ENCODE results near the gene UBXN4.
"Not testable (repeated sequence)": the region's sequence is repeated elsewhere in the genome, so short reads cannot be mapped to it uniquely, and the experiment has no call there.

Gene UBXN4, protein sequence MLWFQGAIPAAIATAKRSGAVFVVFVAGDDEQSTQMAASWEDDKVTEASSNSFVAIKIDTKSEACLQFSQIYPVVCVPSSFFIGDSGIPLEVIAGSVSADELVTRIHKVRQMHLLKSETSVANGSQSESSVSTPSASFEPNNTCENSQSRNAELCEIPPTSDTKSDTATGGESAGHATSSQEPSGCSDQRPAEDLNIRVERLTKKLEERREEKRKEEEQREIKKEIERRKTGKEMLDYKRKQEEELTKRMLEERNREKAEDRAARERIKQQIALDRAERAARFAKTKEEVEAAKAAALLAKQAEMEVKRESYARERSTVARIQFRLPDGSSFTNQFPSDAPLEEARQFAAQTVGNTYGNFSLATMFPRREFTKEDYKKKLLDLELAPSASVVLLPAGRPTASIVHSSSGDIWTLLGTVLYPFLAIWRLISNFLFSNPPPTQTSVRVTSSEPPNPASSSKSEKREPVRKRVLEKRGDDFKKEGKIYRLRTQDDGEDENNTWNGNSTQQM

GRCh38 chr2:135741395-135742324 is at the start of gene UBXN4:
Gene UBXN4, plus strand, starts transcription at chr2:135741855. Its CDS starts 75 bp downstream, at chr2:135741930.
- DNase-seq, result peak; percentile 98

GRCh38 chr2:135694711-135695110 is 46.9 kb upstream of the UBXN4 start:
- no peak for DNase-seq

DNA sequence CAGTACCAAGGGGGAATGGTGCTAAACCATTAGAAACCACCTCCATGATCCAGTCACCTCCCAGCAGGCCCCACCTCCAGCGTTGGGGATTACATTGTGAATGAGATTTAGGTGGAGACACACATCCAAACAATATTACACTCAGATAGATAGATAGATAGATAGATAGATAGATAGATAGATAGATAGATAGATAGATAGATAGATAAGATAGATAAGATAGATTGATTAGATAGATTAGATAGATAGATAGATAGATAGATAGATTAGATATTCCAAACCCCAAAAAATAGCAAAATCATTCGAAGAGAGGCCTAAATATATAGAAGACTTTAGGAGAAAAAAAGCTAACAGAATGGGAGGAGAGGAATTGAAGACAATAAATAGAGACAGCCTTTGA is 42.8 kb upstream of the UBXN4 start:
- DNase-seq, result no peak

DNA sequence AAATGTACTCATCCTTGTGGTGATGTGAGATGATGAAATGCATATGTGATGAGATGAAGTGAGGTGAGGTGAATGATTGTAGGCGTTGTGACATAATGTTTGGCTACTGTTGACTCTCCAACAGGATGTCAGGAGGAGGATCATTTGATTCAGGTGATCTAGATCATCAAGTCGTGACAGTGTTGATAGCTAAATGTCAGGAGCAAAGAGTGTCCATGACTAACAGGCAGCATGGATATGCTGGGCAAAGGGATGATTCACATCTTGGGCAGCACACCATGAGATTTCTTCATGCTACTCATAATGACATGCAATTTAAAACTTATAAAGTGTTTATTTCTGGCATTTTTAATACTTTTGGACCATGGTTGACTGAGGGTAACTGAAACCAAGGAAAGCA is 40.2 kb upstream of the UBXN4 start:
- DNase-seq, result no peak

DNA sequence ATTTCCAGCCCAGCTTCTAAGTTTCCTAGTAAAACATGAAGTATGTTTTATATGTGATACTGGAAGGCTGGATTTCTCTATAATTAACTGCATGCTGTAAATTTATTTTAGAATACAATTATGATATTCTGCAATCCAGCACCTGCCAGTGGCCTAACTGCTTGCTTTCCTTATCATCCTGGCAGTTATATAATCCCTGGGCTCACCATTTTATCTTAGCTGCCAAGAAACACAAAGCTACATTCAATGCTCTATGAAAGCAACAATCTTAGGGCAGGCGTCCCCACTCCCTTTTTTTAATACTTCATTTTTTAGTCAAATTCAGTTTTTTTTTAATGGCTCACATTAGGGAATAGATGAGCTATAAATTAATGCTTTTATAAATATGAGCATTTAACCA is 38.4 kb upstream of the UBXN4 start:
- DNase-seq, result no peak

DNA sequence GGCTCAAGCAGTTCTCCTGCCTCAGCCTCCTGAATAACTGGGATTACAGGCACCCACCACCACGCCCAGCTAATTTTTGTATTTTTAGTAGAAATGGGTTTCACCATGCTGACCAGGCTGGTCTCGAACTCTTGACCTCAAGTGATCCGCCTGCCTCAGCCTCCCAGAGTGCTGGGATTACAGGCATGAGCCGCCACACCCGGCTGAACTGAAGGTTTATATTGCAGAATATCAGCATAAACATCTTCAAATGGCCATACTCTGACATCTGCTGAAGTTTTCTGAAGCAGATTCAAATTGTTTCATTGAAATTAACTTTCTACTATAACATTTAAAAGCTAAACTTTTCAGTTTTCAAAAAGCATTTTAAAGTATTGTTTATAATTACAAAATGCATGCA is 37.6 kb upstream of the UBXN4 start:
- DNase-seq, result not testable (repeated sequence)

GRCh38 chr2:135708159-135708558 is 33.5 kb upstream of the UBXN4 start:
- no peak for DNase-seq

DNA sequence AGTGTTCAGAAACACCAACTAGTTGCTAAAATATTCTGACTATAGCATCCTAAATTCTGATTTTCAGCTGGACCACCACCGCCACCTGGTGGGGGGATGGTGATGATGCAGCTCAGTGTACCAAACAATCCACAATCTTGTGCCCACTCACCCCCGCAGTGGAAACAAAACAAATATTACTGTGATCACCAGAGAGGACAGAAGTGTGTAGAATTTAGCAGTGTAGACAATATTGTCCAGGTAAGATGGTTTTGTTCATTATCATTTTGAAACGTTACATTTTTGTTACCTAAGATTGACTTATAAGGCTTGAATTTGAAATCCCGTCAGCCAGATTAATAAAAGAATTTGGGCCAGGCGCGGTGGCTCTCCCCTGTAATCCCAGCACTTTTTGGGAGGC is 31.7 kb upstream of the UBXN4 start:
- DNase-seq, result peak; percentile 69

DNA sequence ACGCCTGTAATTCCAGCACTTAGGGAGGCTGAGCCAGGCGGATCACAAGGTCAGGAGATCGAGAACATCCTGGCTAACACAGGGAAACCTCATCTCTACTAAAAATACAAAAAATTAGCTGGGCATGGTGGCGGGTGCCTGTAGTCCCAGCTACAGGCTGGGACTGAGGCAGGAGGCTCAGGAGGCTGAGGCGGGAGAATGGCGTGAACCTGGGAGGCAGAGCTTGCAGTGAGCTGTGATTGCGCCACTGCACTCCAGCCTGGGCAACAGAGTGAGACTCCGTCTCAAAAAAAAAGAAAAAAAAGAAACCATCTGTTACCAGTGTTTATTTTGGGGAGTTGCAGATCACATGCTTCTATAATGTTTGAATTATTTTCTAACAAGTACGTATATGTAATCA is 26.6 kb upstream of the UBXN4 start:
- not testable (repeated sequence) for DNase-seq

DNA sequence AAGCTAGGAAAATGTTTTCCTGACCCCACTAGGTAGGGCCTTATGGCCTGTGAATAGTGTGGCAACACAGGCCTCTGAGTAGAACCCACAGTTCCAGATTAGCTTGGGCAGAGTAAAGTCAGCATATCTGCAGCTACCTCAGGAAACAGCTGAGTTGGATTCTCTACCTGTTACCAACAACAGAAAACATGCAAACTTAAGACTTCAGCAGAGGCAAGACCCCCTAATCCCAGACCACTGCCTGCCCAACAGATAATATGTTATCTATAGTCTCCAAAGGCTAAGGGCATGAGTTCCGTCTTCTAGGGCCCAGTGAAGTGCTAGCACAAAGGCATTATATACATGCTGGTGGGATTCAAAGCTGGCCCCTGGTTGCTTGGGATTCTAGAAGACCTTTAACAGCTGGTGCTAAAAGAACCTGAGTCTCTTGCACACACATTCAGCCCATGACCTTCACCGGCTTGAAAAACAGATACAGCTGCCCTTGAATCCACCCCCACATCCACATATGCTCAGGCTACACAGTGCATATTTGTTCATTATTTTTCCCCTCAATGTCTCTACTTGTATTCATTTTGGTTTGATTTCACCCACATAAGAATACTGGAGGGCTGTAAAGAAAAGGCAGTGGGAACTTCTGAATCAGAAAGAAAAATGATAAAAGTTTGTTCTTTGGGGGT is 13.5 kb upstream of the UBXN4 start:
- no peak for DNase-seq

GRCh38 chr2:135732561-135732960 is 9.1 kb upstream of the UBXN4 start:
- DNase-seq, result no peak

DNA sequence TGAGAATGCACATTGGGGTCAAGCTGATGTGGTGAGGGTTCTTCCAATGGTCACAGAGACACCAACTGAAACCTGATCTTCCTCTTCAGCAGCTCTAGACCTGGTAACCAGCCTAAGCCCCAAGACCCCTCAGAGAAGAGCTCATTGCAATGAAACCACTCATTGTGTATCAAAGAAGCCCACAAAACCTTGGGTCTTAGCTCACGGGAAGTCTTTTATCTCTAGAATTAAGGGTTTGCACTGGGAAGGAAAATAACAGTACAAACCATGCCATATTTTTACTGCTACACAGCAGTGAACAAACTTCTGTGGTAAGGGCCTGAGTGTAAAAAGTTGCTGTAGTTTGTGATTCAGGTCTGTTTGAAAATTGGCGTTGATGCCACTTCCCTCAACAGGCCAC is 8.6 kb upstream of the UBXN4 start:
- DNase-seq, result no peak

DNA sequence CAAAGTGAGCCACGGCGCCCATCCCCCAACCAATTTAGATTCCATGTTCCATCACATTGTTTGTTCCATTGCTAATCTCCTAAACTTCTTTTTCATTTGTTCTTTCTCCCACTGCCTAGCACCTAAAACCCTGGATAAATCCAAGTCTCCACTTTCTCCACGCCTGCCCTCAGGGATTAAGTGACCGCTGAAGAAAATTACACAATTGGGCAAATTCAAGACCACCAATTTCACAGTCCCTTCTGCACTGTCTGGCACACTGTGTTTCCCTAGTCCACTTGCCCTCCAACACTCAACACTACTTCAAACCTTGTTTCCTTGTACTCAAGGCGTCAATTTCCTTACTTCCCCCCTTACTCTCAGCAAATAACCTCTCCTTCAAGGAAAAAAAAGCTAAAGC is 5.1 kb upstream of the UBXN4 start:
- no peak for DNase-seq

- no peak for DNase-seq
Measured at GRCh38 chr2:135740206-135740605, 1.4 kb upstream of the UBXN4 start.

DNA sequence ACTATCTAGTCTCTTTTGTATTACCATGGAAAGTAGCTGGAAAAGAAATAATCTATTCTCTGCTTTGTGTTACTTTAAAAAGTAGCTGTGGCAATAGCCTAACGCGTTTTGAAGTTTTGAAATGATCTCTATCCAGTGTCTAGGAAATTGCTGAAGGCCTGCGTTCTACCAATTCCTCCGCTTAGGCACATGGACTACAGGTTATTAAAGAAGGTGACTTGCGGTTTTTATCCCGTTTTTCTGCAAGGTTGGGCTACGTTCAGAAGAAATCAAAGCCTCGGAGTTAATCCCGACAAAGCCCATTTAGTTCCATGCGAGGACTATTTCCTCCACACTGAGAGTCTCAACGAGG is 636 bp upstream of the UBXN4 start:
- DNase-seq, result no peak

DNA sequence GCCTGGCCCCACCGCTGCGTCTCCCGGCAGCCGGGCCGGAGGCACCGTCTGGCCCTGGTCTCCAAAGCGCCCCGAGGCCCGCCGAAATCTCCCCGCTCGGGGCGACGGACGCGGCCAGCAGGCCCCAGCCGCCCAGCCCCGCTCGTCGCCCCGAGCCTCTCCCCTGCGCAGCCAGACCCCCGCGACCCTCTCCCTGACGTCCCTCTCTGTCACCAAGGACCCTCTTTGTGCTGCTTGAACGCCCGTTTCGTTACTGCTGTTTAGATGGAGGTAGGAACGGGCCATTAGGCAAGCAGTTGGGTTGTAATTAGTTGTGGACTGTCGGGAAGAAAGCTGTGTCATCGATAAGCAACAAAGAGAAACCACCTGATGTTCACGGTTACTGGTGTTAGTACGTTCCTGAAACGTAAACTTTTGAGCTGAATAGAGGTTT is 686 bp downstream of the UBXN4 start:
- DNase-seq, result peak; percentile 68

GRCh38 chr2:135743860-135744259 is 2.2 kb downstream of the UBXN4 start:
- DNase-seq, result no peak

DNA sequence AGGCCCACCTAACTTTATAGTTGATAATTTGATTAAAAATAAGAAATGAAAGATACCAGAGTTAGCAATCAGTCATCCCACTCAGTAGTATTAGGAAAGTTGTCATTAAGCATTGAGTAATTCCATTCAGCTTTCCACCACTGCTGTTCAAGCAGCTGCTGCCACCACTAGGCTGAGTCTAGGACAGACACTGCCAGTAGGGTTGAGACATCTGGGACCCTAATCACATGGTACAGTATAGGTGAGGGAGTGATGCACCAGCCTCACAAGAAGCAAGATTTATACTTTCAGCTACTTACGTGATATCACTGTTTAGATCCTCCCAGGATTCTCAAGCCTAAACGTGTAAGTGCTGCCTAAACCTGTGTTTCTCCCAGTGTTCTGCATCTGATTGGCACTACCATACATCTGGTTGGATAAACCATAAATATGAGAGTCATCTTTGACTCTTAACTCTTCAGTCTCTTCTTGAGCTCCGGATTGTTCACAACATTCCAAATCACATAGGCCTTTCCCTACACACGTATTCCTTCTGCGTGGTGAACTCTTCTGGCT is 3.2 kb downstream of the UBXN4 start:
- DNase-seq, result peak; percentile 41

DNA sequence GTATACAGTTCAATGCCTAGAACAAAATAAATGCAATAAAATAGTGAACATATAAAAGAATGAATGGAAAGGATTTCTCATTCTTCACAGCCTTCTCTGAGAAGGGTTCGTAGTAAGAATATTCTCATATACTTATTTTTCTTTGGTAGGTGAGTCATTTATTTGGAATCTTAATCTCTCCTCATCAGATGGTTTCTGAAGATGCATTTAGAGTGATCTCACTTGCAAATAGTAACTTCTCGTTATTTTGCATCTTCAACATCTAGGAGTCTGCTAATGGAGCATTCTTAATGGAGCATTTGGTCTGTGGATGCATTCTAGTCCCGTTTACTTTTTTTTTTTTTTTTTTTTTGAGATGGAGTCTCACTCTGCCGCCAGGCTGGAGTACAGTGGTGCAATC is 3.9 kb downstream of the UBXN4 start:
- DNase-seq, result no peak

DNA sequence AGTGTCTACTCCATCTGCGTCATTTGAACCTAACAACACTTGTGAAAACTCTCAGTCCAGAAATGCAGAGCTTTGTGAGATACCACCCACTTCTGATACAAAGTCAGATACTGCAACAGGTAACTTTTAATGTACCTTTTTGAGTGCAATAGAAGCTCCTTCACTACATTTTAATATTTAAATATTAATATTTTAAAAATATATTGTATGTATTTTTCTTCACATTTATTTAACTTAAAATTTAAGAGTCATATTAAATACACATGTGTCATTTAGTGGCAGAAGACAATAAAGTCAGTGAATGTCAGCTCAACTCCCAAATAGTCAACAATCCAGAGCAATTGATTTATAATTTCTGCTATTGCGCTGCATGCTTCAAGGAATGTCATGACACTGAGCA is 13.9 kb downstream of the UBXN4 start:
- DNase-seq, result no peak

- DNase-seq, result no peak
Measured at GRCh38 chr2:135756692-135757091, 15.0 kb downstream of the UBXN4 start.

- DNase-seq, result no peak
Measured at GRCh38 chr2:135762022-135762421, 20.4 kb downstream of the UBXN4 start.

GRCh38 chr2:135762530-135762929 is 20.9 kb downstream of the UBXN4 start:
- no peak for DNase-seq

Measured in CD4-positive, alpha-beta T cell treated with Interleukin-21 for 1 hour (primary cell).